NCI-H526 (cell line): Measurements from ENCODE around the gene IFITM2.
A peak's percentile ranks its signal among the peaks of the same experiment; 100 is the strongest.

Experiments
- DNase-seq, 2 experiments: peaks; one replicate each; lab custom pipeline; 2025; lab: John Stamatoyannopoulos, UW

The IFITM2 gene

GRCh38 chr11:293271-293851 lies 14.3 kb upstream of the IFITM2 start:
- no peak for DNase-seq

DNA sequence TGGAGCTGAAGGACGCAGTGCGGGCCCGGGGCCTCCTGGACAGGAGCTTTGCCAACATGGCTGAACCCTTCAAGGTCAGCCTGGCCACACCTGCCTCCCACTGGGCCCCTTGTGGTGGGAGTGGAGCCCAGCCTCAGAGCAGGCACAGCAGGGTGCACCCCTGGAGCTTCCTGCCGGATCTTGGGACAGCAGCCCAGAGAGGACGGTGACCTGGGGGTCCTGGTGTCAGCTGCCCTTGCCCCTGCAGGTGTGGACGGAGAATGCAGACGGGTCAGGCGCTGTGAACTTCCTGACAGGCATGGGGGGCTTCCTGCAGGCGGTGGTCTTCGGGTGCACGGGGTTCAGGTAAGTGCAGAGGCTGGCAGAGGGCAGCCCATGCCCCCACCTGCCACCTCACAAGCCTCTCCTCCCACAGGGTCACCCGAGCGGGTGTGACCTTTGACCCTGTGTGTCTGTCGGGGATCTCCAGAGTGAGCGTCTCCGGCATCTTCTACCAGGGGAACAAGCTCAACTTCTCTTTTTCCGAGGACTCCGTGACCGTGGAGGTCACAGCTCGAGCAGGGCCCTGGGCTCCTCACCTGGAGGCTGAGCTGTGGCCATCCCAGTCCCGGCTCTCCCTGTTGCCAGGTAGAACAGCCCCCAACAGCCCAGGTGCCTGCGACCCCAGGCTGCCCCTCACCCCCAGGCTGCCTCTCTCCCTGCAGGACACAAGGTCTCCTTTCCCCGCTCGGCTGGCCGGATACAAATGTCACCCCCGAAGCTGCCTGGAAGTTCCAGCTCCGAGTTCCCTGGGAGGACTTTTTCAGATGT lies 13.6 kb upstream of the IFITM2 start:
- DNase-seq, result no peak

DNA sequence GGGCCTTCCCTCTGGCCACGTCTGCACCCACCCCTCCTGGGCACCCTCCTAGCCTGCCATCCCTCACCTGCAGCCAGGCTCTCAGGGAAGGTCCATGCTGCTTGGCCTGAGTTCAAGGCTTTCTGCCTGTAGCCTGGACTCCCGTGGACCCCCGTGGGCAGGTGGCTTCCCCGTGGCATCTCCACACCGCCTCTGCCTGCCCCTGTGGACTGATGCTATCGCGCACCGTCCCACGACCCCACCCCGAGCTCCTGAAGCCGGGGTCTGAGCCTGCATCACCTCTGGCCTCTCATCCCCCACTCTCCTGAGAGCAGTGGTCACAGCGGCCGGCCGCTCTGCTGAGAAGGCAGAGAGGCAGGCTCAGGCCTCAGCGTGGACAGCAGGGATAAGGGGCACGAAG lies 12.8 kb upstream of the IFITM2 start:
- DNase-seq, result no peak

- no peak for DNase-seq
Observed at GRCh38 chr11:295351-296170, 12.1 kb upstream of the IFITM2 start.

GRCh38 chr11:296171-297050 lies 11.2 kb upstream of the IFITM2 start:
- DNase-seq, result no peak

DNA sequence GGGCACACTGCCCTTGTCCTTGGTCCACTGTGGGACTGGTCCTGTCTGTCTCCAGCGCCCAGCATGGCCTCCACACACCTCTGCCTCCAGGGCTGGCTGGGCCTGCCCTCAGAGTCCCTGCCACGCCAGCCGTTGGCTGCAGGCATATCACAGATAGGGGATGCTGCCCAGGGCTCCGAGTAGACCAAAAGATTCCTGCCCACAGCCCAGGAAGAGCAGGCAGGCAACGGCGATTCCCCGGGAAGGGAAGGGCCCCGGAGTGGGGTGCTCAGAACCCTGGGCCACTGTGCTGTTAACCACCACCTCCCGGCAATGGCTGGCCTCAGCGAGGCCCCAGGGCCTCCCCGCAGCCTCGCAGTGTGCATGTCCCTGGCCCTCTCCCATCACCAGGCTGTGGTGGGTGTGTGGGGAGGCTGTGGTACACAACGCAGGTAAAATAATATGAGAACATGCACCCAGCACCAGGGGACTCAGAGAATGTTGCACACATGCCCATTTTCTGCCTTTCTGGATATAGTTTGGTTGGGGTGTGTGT lies 10.5 kb upstream of the IFITM2 start:
- no peak for DNase-seq

GRCh38 chr11:297586-298405 lies 9.8 kb upstream of the IFITM2 start:
- DNase-seq, result no peak

GRCh38 chr11:298406-299065 lies 9.1 kb upstream of the IFITM2 start:
- no peak for DNase-seq

- no peak for DNase-seq
Observed at GRCh38 chr11:299081-299891, 8.3 kb upstream of the IFITM2 start, which contains the start of gene IFITM5. IFITM5 (minus strand) TSS chr11:299526; CDS start chr11:299490, 36 bp downstream.

- DNase-seq, result peak in 1 of 2 experiments; percentile 25
Observed at GRCh38 chr11:299951-300735, 7.5 kb upstream of the IFITM2 start.

DNA sequence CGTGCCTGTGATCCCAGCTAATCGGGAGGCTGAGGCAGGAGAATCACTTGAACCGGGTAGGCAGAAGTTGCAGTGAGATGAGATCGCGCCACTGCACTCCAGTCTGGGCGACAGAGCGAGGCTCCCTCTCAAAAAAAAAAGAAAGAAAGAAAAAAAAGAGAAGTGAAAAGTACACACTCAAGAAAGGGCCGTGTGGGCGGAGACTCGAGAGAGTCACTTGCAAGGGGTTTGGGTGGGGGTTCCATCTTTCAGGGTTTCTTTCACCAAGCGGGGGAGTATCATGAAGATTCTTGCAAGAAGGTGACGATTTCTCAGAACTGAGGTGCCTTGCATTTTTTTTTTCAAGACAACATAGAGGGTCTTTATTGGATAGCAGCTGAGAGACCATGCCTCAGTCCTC lies 4.3 kb upstream of the IFITM2 start:
- DNase-seq, result no peak

DNA sequence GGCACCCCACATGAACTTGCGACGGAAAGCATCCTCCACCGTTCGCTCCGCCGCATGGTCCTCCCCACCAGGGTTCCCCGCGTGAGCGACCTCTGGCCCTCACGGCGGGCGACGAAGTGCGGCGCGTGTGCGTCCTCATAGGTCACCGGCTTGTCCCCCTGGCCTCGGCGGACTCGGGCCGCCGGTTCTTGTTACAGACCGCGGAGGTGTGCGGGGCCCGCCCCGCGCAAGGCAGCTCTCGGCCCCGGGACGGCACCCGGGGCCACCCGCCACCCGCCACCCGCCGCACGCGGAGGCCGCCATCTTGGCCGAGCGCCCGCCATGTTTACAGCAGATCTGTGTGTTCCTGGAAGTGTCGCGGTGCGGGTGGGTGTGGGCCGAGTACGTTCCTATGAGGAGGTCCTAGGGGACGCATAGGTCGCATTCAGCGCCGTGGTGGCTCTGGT lies 3.5 kb upstream of the IFITM2 start:
- no peak for DNase-seq

DNA sequence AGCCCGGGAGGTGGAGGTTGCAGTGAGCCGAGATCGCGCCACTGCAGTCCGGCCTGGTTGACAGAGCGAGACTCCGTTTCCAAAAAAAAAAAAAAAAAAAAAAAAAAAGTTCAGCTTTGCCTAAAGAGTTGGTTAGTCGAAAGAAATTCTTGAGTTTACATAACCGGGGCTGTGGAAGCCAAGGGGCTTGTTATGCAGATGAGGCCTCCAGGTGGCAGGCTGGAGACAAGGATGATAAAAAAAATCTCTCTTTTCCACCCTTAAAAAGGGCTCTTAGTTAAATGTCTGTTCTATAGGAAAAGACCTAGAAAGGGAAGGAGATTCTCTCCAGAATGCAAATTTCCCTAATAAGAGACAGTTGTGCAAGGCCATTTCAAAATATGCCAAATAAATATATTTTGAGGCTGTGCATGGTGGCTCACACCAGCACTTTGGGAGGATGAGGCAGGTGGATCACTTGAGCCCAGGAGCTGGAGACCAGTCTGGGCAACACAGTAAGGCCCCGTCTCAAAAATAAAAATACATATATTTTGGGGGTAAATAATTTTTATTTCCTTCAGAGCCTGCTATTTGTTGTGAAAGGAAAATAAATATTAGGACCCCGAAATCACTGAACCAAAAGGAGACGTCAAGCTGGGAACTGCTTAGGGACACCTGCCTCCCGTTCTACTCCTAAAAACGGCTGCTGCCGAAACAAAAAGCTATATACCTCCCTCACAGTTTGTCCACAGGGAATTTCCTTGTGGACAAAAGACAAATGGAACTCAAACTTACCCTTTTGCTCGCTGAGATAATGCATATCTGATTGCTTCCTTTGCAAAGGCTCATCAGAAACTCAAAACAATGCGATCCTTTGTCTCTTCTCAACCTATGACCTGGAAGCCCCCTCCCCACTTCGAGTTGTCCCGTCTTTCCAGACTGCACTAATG lies 2.4 kb upstream of the IFITM2 start:
- peak in 1 of 2 experiments; percentile 38 for DNase-seq

GRCh38 chr11:305844-306211 lies 1.8 kb upstream of the IFITM2 start:
- DNase-seq, result no peak

- no peak for DNase-seq
Observed at GRCh38 chr11:306645-307371, 808 bp upstream of the IFITM2 start.
